ENCODE measurements around the gene C1orf50. TPM values are rescaled to one million over a fixed set of nuclear protein-coding genes. Genes with fewer than 3 reads are reported as not detected.

Gene C1orf50
- total RNA-seq, 1 experiment from 2014 or later: 7.7 TPM

- Mint-ChIP-seq H3K4me3 (no peak overlapping the region), H3K27me3 (ENCODE audit: low read depth) (no peaks in the 10 kb centered on the region; the same call in 1 of the 2 replicates), H3K36me3 (ENCODE audit: insufficient read depth in 1 of 3, low read depth in 3 of 3) (peaks cover 0 to 3% (median 0%) of the 10 kb centered on the region in 3 experiments; a peak in 2 of 7 replicates), H3K4me1 (peaks cover 11 to 26% of the 10 kb centered on the region in 2 experiments), H3K9me3 (no peaks in the 10 kb centered on the region), H3K27ac (no peak overlapping the region)
- no peak for DNase-seq
- Histone ChIP-seq H3T11ph (ENCODE audit: low read length) (no peak overlapping the region), H2BK15ac (ENCODE audit: low read depth, low read length) (no peak overlapping the region), H2AK5ac (ENCODE audit: insufficient read length, low read length) (no peak overlapping the region), H3K9me3 (ENCODE audit: control insufficient read depth, low read depth, low read length) (no peaks in the 10 kb centered on the region), H3K79me1 (ENCODE audit: insufficient read depth, low read depth, low read length, poor library complexity, severe bottlenecking) (no peaks in the 10 kb centered on the region), H3K4me2 (ENCODE audit: insufficient read depth, insufficient read length, low read length) (no peak overlapping the region), H4K20me1 (ENCODE audit: control insufficient read depth, insufficient read depth, insufficient read length) (no peaks in the 10 kb centered on the region), H4K91ac (ENCODE audit: insufficient read length, low read depth, low read length) (no peak overlapping the region), H3K23me2 (ENCODE audit: insufficient read length, low read depth, low read length, poor library complexity, severe bottlenecking) (no peaks in the 10 kb centered on the region), H3K18ac (ENCODE audit: insufficient read length, low read depth, low read length) (no peak overlapping the region), H2BK120ac (ENCODE audit: low read depth, low read length, poor library complexity, severe bottlenecking) (no peak overlapping the region), H2BK12ac (ENCODE audit: insufficient read length, low read depth, low read length) (no peak overlapping the region), H3K27me3 (ENCODE audit: insufficient read depth, low read length) (no peaks in the 10 kb centered on the region), H3K4ac (ENCODE audit: low read depth, low read length) (no peak overlapping the region), H3K9ac (ENCODE audit: extremely low read depth, insufficient read length, low read length) (no peak overlapping the region), H3K79me2 (ENCODE audit: insufficient read depth, low read length) (no peaks in the 10 kb centered on the region), H3K4me1 (ENCODE audit: insufficient read depth, low read length) (no peaks in the 10 kb centered on the region; the same call in 1 of the 2 replicates), H3K14ac (ENCODE audit: insufficient read depth, low read length) (no peak overlapping the region), H4K8ac (replicated peaks; ENCODE audit: insufficient read length, low read depth, low read length) (no peak overlapping the region), H2BK5ac (ENCODE audit: insufficient read length, low read length) (no peak overlapping the region), H2BK20ac (ENCODE audit: low read depth, low read length, poor library complexity, severe bottlenecking) (no peak overlapping the region), H2AFZ (ENCODE audit: low read length) (no peak overlapping the region), H4K5ac (ENCODE audit: insufficient read length, low read depth, low read length) (no peak overlapping the region), H3K56ac (ENCODE audit: insufficient read length, low read depth, low read length) (no peak overlapping the region), H3K27ac (ENCODE audit: insufficient read length, low read depth, low read length) (no peak overlapping the region), H3K23ac (ENCODE audit: insufficient read length, low read depth, low read length) (no peak overlapping the region)
- TF ChIP-seq CTCF (conservative IDR thresholded peaks at IDR 0.05): peak; percentile 36; the same call in 2 of the 3 replicates
- no CpG with 5 or more reads among the region's 4 CpGs for WGBS (ENCODE audit: extremely low coverage, insufficient read length, low lambda C conversion rate)
Measured at GRCh38 chr1:42730988-42731387, 36.1 kb upstream of the C1orf50 start.
